Islet of Langerhans (tissue), 1 donor: ENCODE measurements around the gene WWOX.

ENCODE experiments used
- FAIRE-seq: peaks from one replicate; lab custom pipeline; 2011; peaks lifted over from hg19 to GRCh38; lab: Jason Lieb, UNC

The WWOX gene

DNA sequence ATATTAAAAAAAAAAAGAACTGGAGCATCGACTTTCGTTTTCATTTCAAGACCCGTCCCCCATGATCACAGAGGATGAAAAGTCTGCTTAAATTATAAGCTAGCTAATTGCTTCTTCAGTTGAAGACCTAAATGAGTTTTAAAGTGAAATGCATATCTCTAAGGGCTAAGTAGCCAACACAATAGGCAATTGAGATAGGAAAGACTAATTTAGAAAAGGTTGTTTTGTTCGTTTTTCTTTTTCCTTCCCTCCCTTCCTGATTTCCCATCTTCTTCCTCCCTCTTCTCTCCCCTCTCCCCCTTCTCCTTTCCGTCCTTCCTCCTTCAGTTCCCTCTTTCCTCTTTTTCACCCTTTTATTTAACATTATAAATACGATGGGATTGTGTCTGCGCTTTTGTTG lies 377.2 kb downstream of the WWOX start:
- FAIRE-seq, result no peak

DNA sequence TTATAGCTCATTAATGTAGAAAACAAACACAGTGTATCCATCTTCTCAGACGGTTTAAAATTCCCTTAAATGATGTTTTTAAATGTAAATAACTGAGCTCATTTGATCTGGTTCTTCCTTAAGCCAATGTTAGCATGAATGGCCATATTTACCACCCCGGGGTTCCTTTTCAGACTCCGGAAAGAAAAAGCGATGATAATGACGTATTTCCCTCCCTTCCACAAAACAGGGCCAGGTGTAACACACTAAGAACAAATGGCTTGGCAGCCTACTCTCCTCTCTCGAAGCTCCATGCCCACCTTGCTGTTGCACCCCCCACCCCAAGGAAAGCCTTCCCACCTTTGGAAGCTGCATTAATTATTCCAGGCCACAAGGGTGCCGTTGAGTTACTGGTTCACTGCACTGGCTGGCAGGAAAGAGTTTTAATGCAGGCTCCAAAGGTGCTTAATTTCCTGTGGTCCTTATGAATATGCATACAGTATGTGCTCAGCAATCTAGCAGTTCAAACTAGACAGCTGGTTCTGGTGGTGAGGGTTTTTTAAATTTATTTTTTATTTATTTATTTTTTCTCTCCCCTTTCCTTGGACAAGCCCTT lies 378.9 kb downstream of the WWOX start:
- peak; percentile 41 for FAIRE-seq

DNA sequence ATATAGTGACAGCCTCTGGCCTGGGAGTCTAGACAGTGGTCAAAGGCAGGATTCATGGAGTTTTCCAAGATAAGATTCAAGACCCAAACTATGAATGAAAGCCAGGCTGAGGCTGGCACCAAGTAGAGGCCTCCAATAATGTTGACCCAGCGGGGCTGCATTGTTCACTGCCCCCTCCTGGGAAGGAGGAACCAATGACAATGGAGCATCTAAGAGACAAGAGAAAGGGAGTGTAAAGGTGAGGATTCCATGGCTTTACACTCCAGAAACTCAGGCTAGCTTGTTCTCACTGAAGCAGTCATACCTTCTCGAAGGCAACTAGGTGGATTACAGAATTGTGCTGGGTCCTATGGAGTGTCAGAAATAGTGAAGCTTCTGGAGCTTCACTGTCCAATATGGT lies 380.3 kb downstream of the WWOX start:
- no peak for FAIRE-seq

DNA sequence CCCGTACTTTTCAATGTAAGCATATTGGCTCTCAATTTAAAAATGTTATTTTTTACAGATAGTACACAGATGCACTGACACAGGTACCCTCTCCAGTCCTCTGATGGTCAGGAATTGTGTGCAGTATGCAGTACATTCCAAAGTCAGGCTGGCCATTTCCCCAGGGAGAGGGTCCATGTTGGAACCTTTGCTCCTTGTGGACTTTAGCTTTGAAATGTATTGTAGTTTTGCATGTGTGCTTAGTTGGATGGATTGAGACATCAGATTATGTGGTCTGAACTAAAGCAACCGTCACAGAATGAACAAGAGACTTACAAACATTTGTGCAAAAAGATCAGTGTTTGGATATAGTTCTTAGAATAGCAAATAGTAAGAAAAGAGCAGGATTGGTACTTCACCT lies 381.1 kb downstream of the WWOX start:
- FAIRE-seq, result no peak

DNA sequence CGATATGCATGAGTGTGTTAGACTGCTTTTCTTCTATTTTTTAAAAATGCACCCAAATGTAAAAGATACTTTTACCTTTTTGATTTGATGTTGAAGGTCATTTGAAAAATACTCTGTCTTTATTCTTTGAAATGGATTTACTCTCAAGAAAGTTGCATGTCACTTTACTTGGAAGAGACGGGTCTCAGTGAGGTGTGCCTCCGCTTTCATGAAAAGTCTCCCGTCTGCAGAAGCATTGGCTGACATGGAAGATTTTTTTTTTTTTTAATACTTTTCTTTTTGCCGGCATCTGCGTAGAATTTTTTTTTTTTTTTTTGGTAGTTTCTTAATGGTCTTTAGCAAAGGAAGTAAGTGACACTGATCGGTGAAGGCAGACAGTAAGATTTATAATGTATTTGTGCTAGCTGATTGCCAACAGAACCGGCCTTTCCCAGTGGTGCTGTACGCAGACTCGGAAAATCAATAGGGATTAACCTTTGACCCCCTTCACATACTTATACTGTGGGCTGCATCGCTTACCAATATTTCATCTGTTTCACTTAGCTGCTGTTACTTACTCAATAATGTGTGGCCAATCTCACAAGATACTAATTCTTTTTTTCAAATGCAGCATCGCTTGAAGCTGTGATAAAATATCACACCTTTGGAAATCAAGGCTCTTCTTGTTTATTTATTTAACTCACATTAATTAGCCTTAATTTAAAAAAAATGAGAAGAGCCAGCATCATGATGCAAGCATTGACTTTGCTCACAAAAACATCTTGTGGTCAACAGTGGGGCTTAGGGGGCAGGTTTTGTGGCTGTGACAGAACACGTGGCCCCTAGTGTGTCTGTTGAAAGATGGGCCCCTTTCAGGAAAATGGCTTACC lies 383.9 kb downstream of the WWOX start:
- no peak for FAIRE-seq

DNA sequence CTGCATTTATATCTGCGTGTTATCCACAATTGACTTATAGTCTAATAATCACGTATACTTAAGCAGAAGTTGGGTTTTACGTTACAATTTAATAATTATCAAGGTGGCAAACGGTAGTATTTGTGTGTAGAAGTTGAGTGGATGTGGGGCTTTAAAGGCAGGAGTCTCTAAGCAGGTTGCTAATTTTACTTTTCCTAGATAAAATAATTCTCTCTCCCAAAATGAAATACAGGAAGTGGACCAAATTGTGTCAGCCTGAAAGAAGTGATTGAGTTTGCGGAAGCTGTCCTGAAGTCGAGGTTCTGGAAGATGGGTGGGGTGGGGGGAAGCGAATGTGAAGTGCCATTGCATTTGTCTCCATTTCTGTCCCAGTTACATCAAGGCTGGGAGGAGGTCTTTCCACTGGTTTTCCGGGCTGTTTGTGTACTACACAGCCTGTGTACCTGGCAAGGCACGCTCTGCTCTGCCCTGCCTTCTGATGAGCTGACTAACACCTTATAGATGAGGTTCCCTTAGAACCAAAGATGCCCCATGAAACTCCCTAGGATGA lies 385.1 kb downstream of the WWOX start:
- no peak for FAIRE-seq

DNA sequence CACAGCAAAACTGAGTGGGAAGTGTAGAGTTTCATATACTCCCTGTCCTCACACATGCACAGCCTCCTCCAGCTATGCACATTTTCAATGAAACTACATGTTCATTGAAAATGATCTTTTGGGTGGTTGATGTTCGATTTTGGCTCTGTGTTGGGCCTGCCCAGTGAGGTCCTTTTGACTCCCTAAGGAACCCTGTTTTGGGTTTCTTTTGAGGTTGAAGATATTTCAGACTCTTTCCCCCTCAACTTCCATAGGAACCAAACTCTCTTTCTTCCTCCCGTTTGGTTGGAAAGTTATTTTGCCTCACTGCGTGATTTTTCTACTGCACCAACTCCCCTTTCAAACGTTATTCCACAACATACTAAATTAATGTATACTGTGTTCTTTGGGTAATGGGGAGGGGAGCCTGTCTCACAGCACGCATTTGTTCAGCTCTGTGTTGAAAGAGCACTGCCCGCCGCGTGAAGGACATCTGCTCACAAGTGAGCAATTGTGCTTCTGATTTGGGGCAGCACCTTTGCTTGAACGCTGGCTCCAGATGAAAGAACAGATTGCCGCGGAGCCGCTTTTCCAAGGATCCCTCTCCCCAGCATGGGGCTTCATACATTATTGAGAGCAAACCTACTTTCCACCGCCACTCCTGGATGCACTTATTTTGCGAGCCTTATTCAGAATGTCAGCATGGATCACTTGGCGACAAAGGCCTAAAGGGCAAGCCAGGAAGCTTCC lies 385.9 kb downstream of the WWOX start:
- FAIRE-seq, result no peak

DNA sequence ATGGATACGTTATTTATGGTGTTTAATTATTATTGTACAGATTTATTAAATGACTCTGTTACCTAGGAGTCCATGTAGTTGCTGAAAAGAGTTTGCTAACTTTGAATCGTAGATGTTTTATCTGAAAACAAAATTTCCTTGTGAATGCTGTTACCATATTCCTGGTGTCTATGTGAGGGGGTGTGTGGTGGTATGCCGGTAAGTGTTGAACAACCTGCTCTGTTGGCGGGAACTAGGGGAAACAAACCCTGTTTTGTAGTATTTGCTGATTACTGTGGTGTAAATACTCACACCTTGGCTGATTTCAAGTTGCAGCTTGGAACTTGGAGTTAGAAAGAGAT lies 386.4 kb downstream of the WWOX start:
- FAIRE-seq, result no peak

DNA sequence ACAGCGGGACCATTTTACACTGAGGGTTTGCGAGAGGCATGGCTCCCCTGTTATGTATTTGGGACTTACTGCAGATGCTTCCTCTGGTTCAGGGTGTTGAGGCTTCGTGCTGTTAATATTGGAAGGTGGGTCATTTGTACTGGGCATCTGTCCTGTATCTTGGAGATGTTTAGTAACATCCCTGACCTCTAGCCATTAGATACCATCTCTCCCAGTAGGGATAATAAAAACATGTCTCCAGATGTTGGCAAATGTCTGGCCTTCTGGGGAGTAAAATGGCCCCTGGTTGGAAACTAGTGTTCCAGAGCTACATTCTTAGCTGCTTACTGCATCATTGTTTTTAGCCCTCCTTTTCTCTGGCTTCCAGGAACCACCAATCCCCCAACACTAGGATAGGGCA lies 388.0 kb downstream of the WWOX start:
- FAIRE-seq, result no peak

DNA sequence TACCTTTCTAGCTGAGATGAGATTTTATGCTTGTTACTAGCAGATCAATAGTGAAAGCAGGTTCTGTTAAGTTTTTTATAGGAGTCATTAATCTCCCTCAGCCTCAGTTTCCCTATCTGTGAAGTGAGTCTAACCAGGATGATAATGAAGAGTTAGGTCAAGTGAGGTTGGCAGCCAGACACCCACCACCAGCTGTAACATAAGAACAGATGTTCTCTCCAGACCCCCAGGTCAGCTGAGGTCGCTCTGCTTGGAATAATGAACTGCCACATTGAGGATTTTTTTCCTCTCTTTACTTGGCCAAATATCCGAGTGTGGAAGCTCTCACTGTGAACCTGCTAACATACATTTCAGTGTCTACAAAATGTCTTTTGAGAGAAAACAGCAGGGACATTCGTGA lies 389.6 kb downstream of the WWOX start:
- no peak for FAIRE-seq

DNA sequence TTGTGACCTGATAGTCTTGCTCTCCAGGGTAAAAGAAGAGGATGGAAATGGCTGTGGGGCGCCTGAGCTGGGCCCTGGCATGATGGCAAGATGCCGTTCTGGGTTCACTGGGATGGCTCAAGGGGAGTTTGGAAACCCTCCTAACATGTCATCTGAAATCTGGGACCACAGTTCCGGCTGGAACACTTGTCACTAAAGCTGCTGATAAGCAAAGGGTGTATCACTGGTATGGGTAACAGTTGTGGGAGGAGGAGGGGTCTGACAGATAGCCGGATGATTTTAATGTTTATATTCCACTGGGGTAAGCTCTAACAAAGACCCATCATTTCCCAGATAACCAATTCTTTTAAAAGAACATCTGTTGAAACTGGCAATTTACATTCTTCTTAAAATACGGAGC lies 390.2 kb downstream of the WWOX start:
- FAIRE-seq, result no peak

DNA sequence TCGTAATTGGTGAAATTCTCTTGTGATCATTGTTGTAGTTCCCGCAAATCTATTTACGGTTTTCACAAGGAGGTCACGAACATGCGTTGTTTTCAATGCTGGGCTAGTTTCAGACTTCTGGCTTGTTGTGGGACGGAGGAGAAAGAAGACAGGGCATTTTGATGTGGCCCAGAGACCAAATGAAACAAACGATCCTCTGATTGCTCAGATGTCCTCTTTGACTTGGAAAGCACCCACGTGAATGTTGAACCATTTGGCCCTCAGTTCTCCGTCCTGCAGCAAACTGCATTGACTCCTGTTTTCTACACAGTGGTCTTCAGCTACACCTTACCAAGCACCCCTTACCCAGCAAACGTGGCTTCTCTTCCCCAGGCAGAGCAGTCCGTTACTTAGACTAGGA lies 391.0 kb downstream of the WWOX start:
- FAIRE-seq, result no peak

DNA sequence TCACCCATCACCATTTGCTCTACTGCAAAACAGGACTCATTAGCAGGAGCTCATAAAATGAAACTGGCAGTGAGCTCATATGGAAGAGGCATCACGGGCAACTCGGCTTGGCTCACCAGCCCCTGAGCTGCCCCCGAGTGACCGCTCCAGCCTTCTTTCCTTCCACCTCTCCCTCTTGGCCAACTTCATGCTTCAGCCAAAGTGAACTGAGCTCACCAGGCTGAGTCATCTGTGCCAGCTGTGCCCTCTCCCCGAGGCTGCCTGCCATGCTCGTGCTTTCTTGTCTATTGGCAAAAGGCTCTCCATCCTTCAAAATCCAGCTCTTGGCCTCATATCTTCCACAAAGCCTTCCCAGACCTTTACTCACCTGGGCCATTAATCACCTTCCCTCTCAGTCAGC lies 391.4 kb downstream of the WWOX start:
- FAIRE-seq, result no peak

DNA sequence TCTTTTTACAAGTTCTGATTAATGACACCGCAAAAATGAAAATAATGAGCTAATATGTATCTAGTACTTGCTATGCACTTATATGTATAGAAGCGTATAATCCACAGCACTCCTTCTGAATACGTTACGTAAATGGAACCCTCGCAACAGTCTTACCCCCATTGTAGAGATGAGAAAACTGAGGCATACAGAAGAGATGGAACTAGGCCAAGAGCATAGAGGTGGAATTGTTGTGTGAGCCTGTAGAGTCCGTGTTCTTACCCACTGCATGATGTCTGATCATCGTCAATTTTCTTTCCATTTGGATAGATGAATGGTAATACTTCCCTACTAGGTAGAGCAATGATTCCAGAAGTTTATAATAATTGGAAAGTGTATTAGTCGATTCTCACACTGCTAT lies 394.1 kb downstream of the WWOX start:
- FAIRE-seq, result no peak

DNA sequence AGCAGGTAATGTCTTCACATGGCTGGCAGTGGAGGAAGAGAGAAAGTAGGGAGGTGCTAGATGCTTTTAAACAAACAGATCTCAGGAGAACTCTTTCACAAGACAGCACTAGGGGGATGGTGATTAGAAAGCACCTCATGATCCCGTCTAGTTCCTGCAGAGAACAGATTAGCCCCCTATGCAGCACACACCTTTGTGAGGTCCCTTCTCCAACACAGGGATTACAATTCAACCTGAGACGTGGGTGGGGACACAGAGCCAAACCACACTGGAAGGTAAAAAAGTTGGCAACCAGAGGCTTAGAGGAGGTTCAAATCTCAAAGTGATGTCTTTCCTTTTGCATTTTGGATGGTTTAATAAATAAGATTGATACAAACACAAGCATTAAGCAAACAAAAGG lies 394.7 kb downstream of the WWOX start:
- FAIRE-seq, result no peak

DNA sequence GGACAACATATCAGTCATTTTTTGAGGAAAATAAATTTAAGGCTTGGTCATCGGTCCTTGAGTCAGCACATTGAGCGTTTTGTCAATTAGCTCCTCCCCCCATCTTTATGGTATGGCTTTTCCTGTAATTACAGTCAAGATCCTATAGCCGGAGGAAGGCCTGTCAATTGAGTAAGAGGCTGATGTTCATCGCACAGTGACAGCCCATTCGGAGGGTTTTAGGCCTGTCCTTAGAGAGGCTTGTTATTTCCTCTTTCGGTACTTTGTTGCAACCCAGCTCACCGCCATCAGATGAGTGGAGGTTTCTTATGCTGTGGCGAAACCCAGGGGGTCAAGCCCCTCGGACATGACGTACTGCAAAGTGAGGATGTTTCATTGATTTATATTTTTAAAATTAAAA lies 395.2 kb downstream of the WWOX start:
- no peak for FAIRE-seq

DNA sequence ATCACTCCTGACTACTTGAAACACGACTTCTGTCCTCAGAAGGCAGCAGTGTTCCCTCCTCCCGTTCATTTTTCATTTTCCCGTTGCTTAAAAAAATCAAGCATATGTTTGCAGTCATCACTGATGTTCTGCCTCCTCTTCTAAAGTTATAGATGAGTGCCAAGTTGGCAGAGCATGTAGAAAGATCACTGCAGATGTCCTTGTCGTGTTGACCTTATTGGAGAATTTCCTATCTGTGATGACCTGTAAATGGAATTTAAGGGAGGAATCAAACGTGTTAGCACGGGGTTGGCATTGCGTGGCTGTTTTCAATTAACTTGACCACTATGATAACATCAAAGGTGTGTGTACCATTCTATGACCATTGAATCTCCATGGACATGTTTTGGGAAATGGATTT lies 396.7 kb downstream of the WWOX start:
- FAIRE-seq, result no peak

DNA sequence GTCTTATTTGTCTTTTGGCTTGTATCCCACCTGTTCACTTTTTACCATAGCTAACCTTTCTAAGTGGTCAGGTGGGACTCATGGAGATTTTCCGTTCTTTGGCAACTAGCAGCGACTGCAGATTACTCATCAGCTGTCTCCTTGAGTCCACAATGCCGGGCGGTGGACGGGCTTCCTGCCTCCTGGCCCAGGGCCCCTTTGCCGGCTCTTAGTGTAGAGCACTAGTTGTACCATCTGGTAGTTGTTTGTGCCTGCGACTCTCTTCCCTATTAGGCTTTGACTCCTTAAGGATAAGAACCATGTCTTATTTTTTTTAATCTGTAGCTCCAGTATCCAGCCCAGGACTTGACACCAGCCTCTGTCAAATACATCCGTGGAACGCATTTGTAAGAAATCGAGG lies 399.9 kb downstream of the WWOX start:
- FAIRE-seq, result no peak

DNA sequence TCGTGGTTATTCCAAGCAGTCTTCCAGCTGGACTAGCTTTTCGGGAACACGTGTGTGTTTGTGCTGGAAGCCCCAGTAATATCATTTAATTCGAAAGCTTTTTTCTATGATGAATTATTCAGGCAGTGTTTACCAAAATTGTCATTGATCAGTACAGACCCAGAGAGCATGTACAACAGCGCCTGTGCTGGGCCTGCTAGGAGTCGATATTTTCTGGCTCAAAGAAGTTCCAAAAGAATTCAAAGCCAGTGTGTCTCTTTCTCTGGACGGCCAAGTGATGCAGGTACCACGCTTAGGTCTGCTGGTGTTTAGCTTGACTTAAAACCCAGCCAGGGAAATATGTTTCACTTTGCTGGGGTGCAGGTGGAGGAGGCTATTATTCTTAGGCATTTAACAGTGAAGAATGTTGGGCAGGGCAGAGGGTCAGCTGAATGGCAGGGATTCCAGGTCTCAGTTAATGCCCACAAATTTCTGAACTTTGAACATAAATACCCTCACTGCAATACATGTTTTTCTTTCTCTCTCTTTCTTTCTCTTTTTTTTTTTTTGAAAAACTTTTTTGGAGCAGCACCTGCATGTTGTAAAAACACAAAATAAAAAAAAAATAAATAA lies 401.3 kb downstream of the WWOX start:
- FAIRE-seq, result no peak

DNA sequence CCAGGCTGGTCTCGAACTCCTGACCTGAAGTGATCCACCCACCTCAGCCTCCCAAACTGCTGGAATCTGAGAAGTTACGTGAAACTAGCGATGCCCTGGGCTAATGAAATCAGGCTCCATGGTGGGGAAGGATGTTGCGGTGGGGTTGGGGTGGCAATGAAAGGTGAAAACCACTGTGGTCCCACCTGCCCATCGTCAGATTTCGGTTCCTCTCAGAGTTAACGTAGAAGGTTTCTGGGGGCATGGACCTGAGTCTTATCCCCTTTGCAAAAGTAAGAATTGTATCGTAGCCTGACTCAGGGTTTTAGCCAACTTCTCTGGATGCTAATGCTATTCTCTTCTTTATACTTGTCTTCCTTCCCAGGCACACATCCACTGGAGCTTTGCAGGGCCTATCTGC lies 402.3 kb downstream of the WWOX start:
- no peak for FAIRE-seq

DNA sequence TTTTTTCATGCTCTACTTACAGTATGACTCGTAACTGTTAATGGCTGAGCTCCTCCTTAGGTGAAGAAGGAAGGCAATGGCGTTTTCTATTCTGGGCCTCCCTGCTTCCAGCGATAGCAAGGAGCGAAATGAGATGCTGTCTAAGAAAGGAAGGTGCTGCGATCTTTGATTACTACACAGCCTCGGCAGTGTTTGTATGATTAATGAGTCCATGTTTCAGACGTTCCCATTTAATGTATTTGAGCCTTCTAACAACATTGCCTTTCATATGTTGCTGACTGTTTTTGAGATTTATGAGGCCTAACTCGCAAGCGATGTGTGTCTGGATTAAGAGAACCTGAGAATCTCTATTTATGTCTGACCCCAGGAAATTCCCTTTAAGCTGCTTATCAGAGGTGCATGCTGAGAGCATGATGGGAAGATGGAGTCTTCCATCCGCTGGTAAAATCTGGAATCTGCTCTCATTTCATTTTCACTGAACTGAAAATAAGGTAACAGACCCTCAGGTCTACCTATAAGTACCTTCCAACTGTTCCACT lies 403.4 kb downstream of the WWOX start:
- FAIRE-seq, result no peak

DNA sequence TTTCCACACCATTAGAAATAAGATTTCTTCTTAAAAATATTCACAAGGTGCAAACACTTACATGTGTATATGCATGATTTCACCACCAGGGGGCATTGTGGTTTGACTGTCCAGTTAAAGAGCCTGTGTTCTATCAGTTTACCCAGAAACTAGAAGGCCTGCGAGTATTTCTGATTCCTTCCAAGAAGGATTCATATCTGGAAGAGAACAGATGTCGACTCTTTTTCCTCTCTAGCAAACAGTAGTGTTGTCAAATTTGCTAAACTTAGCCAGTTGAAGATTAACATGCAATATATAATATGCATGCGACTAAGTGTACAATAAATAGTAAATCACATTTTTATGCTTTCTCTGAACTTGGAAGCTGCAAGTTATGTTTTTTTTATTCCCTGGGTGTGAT lies 404.1 kb downstream of the WWOX start:
- peak; percentile 91 for FAIRE-seq

DNA sequence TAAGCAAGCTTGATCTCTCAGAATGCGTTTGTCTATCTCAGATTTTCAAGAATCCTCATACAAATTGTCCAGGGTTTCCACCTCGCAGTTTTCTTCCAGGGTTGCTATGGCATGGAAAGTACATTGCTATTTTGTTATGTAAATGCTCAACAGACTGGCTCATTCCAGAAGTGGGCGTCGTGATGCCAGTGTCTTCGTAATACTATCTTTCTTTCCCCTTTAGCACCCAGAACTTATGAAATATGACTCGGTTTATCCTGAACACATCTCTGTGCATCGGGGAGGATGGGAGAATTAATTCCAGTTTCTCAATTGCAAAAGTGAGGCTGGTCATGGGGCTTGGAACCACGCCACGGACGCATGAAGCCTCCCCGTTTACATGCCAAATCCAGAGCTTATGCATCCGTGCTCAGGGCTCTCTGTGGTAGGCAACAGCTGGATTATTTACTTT lies 405.0 kb downstream of the WWOX start:
- FAIRE-seq, result no peak
